H1 (cell line): ENCODE data around the gene SCNN1A. TPM values are rescaled to one million over a fixed set of nuclear protein-coding genes. Genes with fewer than 3 reads are reported as not detected.

ENCODE experiments used
- CTCF ChIA-PET: fragments of 300-600 bp; sonication (Branson Sonifier 250); formaldehyde crosslinking; loops from one replicate; lab custom pipeline; 2021; ENCODE audit not compliant: partially characterized antibody; lab: Charles Lee
- POLR2A ChIA-PET: fragments of 300-600 bp; sonication (Branson Sonifier 250); formaldehyde crosslinking; loops from one replicate; lab custom pipeline; 2021; ENCODE audit warnings: inconsistent platforms; ENCODE audit not compliant: partially characterized antibody; lab: Charles Lee
- DNase-seq, 2 experiments: peaks; one replicate each; pipeline versions ENCODE4 v3.0.0 to v3.0.0-alpha.2; 2010 to 2022; ENCODE audit warnings: low spot score in 2 of 2, low read depth in 1 of 2, mixed read lengths in 1 of 2
- FAIRE-seq: peaks from 2 replicates; lab custom pipeline; 2011; peaks lifted over from hg19 to GRCh38; lab: Jason Lieb, UNC
- H2AFZ ChIP-seq: 2 replicates; pipeline ENCODE4 v1.8.1; 2012; ENCODE audit warnings: low read length, inconsistent platforms
- H2AK5ac ChIP-seq: 2 replicates; pipeline ENCODE4 v1.6.1; 2013; ENCODE audit warnings: low read depth, low read length
- H2BK120ac ChIP-seq: replicated peaks from 2 replicates; pipeline ENCODE3; 2013; ENCODE audit warnings: low read depth, low read length, inconsistent platforms
- H2BK12ac ChIP-seq: 2 replicates; pipeline ENCODE4 v1.6.1; 2013; ENCODE audit warnings: low read depth, low read length
- H2BK15ac ChIP-seq: 2 replicates; pipeline ENCODE4 v1.6.1; 2013; ENCODE audit warnings: low read length
- H2BK20ac ChIP-seq: 2 replicates; pipeline ENCODE4 v1.6.1; 2013; ENCODE audit warnings: low read length
- H2BK5ac ChIP-seq: 2 replicates; pipeline ENCODE4 v1.6.1; 2013; ENCODE audit warnings: low read depth, low read length
- H3K14ac ChIP-seq: 2 replicates; pipeline ENCODE4 v1.6.1; 2013; ENCODE audit warnings: inconsistent platforms; ENCODE audit not compliant: insufficient read length
- H3K18ac ChIP-seq: 2 replicates; pipeline ENCODE4 v1.6.1; 2013; ENCODE audit warnings: low read length; ENCODE audit errors: extremely low read depth
- H3K23ac ChIP-seq: 2 replicates; pipeline ENCODE4 v1.6.1; 2013; ENCODE audit warnings: inconsistent platforms; ENCODE audit not compliant: insufficient read length
- H3K23me2 ChIP-seq: 2 replicates; pipeline ENCODE4 v1.6.1; 2013; ENCODE audit warnings: low read depth, low read length
- H3K27ac ChIP-seq: 2 replicates; pipeline ENCODE4 v1.6.1; 2011; ENCODE audit warnings: low read depth, low read length, inconsistent platforms
- H3K27me3 ChIP-seq, 4 experiments: replicated peaks in 1 of 4; 1 replicate in 1 of 4; 2 replicates in 3 of 4; pipeline versions ENCODE4 v1.6.1 to v1.8.1; 2011 to 2013; ENCODE audit warnings: low read length in 3 of 4, mild to moderate bottlenecking in 3 of 4, inconsistent platforms in 2 of 4, mixed read lengths in 2 of 4, moderate library complexity in 1 of 4; ENCODE audit not compliant: control insufficient read depth in 3 of 4, insufficient read depth in 3 of 4; ENCODE audit errors: extremely low read depth in 1 of 4
- H3K36me3 ChIP-seq, 4 experiments: 2 replicates each; pipeline versions ENCODE4 v1.6.1 to v1.8.1; 2011 to 2013; ENCODE audit warnings: mild to moderate bottlenecking in 4 of 4, low read length in 3 of 4, moderate library complexity in 2 of 4, control low read depth in 1 of 4, inconsistent platforms in 1 of 4; ENCODE audit not compliant: insufficient read depth in 4 of 4, control insufficient read depth in 2 of 4
- H3K4ac ChIP-seq: replicated peaks from 2 replicates; pipeline ENCODE3; 2013; ENCODE audit warnings: low read length, low read depth, mixed read lengths, inconsistent platforms; ENCODE audit not compliant: insufficient read length
- H3K4me1 ChIP-seq, 4 experiments: replicated peaks in 1 of 4; 1 replicate in 1 of 4; 2 replicates in 3 of 4; pipeline versions ENCODE4 v1.6.1 to v1.8.1; 2011 to 2013; ENCODE audit warnings: low read length in 3 of 4, inconsistent platforms in 2 of 4, mixed read lengths in 1 of 4; ENCODE audit not compliant: insufficient read depth in 4 of 4, control insufficient read depth in 3 of 4
- H3K4me2 ChIP-seq, 2 experiments: 2 replicates each; pipeline versions ENCODE4 v1.6.1 to v1.8.1; 2011 to 2013; ENCODE audit warnings: low read depth in 2 of 2, low read length in 2 of 2, control low read depth in 1 of 2, inconsistent platforms in 1 of 2, mild to moderate bottlenecking in 1 of 2; ENCODE audit not compliant: insufficient read depth in 1 of 2
- H3K4me3 ChIP-seq, 4 experiments: fragments of 200-600, 300-600 bp in 1 of 4; sonication (generic), shearing (Covaris generic), sonication (Bioruptor Twin) in 1 of 4; 2 replicates each; pipeline versions ENCODE4 v1.5.1 to v1.8.1; 2011 to 2016; ENCODE audit warnings: low read length in 4 of 4, low read depth in 3 of 4, control low read depth in 2 of 4, inconsistent platforms in 2 of 4, mild to moderate bottlenecking in 2 of 4, mixed read lengths in 1 of 4, moderate library complexity in 1 of 4; ENCODE audit not compliant: insufficient read depth in 2 of 4; ENCODE audit errors: extremely low read depth in 1 of 4
- H3K56ac ChIP-seq: replicated peaks from 2 replicates; pipeline ENCODE3; 2013; ENCODE audit warnings: low read depth, mild to moderate bottlenecking, mixed read lengths, low read length, inconsistent platforms; ENCODE audit not compliant: insufficient read length
- H3K79me1 ChIP-seq: 2 replicates; pipeline ENCODE4 v1.6.1; 2013; ENCODE audit warnings: low read depth, low read length, control low read depth
- H3K79me2 ChIP-seq, 2 experiments: 2 replicates each; pipeline versions ENCODE4 v1.6.1 to v1.8.1; 2012 to 2013; ENCODE audit warnings: low read length in 2 of 2, mild to moderate bottlenecking in 2 of 2, inconsistent platforms in 1 of 2; ENCODE audit not compliant: insufficient read depth in 2 of 2, control insufficient read depth in 1 of 2
- H3K9ac ChIP-seq, 4 experiments: replicated peaks in 1 of 4; 1 replicate in 1 of 4; 2 replicates in 3 of 4; pipeline versions ENCODE4 v1.6.1 to v1.8.1; 2011 to 2013; ENCODE audit warnings: low read depth in 3 of 4, low read length in 3 of 4, control low read depth in 2 of 4, mild to moderate bottlenecking in 2 of 4, moderate library complexity in 2 of 4, inconsistent platforms in 1 of 4; ENCODE audit errors: extremely low read depth in 1 of 4
- H3K9me3 ChIP-seq, 2 experiments: 2 replicates each; pipeline versions ENCODE4 v1.6.1 to v1.8.1; 2012 to 2013; ENCODE audit warnings: mild to moderate bottlenecking in 2 of 2, moderate library complexity in 2 of 2, control low read depth in 1 of 2, inconsistent platforms in 1 of 2, low read depth in 1 of 2, low read length in 1 of 2, mixed read lengths in 1 of 2; ENCODE audit not compliant: insufficient read depth in 2 of 2
- H4K20me1 ChIP-seq, 2 experiments: replicated peaks in 1 of 2; 2 replicates each; pipeline versions ENCODE3 to v1.8.1; 2011 to 2013; ENCODE audit warnings: inconsistent platforms in 2 of 2, low read length in 2 of 2, mild to moderate bottlenecking in 1 of 2; ENCODE audit not compliant: insufficient read depth in 2 of 2, control insufficient read depth in 1 of 2
- H4K5ac ChIP-seq: 2 replicates; pipeline ENCODE4 v1.6.1; 2013; ENCODE audit warnings: low read length, low read depth, mixed read lengths, inconsistent platforms; ENCODE audit not compliant: insufficient read length
- H4K8ac ChIP-seq: 2 replicates; pipeline ENCODE4 v1.8.0; 2013; ENCODE audit warnings: mild to moderate bottlenecking, moderate library complexity, low read length, inconsistent platforms; ENCODE audit not compliant: insufficient read depth; ENCODE audit errors: extremely low read depth
- H4K91ac ChIP-seq: replicated peaks from 2 replicates; pipeline ENCODE3; 2013; ENCODE audit warnings: low read length, mixed read lengths, inconsistent platforms; ENCODE audit not compliant: insufficient read length
- BRCA1 ChIP-seq: IDR thresholded peaks from 2 replicates; pipeline ENCODE4 v1.6.1; 2012; ENCODE audit warnings: low read depth, low read length, improper control_type of control experiment
- RAD21 ChIP-seq, 2 experiments: IDR thresholded peaks in 1 of 2; conservative IDR thresholded peaks in 1 of 2; 2 replicates each; pipeline ENCODE4 v1.6.1; 2011; ENCODE audit warnings: low read depth in 2 of 2, low read length in 2 of 2, improper control_type of control experiment in 1 of 2, inconsistent platforms in 1 of 2, mild to moderate bottlenecking in 1 of 2, moderate library complexity in 1 of 2
- TCF12 ChIP-seq: IDR thresholded peaks from 2 replicates; pipeline ENCODE4 v1.6.1; 2011; ENCODE audit warnings: low read depth, mild to moderate bottlenecking, low read length
- WGBS, 2 experiments: shearing (Covaris generic) in 1 of 2; methylation state at CpG; one replicate each; pipeline versions ENCODE4 v1.1.6 to v1.1.7; 2013 to 2015; ENCODE audit warnings: low lambda C conversion rate in 2 of 2, mixed read lengths in 2 of 2, inconsistent platforms in 1 of 2, low coverage in 1 of 2, missing lambda C conversion rate in 1 of 2; ENCODE audit not compliant: insufficient replicate concordance in 2 of 2, insufficient coverage in 1 of 2, insufficient read length in 1 of 2; ENCODE audit errors: extremely low coverage in 1 of 2, missing lambda C conversion rate in 1 of 2; 5-methylcytosine and 5-hydroxymethylcytosine counted together
- polyA plus RNA-seq, 7 experiments: library from polyadenylated mRNA; depleted of rRNA in 3 of 7; stranded (reverse) in 5 of 7; unstranded in 2 of 7; fragments of >200 nt in 5 of 7; fragments of 200-250 nt in 2 of 7; gene quantifications; 1 replicate in 5 of 7; 2 replicates in 1 of 7; 4 replicates in 1 of 7; pipeline versions ENCODE4 v1.2.1 to v1.2.3, GENCODE V29; 2011 to 2013; ENCODE audit warnings: missing spikeins in 2 of 7, mixed read lengths in 2 of 7
- total RNA-seq: library from RNA; stranded (reverse); fragmentation: NEBNext Ultra II Directional; extraction: Animal tissue kit (Norgen Biotek cat#: 25700); gene quantifications from 2 replicates; pipeline ENCODE4 v1.2.1, GENCODE V29; 2021

Gene SCNN1A
- total and polyA plus RNA-seq, 2 of the 8 experiments (the other 6 are each of a cell fraction or from before 2014, with no cell fraction given): 85.5 to 156 TPM

DNA sequence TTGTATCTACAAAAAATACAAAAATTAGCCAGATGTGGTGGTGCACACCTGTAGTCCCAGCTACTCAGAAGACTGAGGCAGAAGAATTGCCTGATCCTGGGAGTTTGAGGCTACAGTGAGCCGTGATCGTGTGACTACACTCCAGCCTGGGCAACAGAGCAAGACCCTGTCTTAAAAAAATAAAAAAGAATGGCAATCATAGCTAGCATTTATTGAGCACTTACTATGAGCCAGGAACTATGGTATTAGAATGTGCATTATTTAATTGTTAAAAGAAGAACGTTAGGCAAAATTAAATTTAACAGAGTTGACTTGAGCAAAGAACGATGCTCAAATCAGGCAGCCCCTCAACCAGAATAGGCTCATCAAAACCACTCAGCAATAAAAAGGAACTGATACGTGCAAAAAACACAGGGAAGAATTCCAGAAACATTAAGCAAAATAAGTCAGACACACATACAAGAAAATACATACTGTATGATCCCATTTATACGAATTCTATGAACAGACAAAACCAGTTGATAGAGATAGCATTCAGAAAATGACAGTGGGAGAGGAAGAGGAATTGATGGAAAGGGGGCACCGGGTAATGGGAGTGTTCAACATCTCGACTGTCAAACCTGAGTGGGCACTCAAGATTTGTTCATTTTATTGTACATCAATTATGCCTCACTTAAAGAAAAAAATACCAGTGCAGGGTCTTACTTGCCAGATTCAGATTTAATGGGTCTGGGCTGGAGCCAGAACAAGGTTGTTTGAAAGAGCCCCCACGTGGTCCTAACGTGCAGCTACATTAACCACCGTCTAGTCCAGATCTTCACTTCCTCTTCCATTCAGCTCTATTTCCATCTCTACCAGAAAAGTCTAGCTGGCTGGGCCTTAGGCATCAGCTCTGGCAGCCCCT lies 8.0 kb downstream of the SCNN1A start:
- no peak overlapping the region for H2BK12ac ChIP-seq
- no peak overlapping the region; the same call in 1 of the 2 replicates for H2AK5ac ChIP-seq
- no peak overlapping the region for H2AFZ ChIP-seq
- H4K5ac ChIP-seq: no peak overlapping the region
- peaks cover 2% of the 10 kb centered on the region; the same call in 1 of the 2 replicates for H3K23me2 ChIP-seq
- H4K20me1 ChIP-seq: peaks cover 0 to 6% of the 10 kb centered on the region in 2 experiments
- H3K56ac ChIP-seq: no peak overlapping the region
- peaks cover 13% of the 10 kb centered on the region; the same call in 1 of the 2 replicates for H3K79me1 ChIP-seq
- no peak overlapping the region for H3K23ac ChIP-seq
- DNase-seq: no peak
- H3K36me3 ChIP-seq: peaks cover 0 to 7% (median 2%) of the 10 kb centered on the region in 4 experiments; a peak in 4 of 8 replicates
- peaks cover 13 to 76% of the 10 kb centered on the region in 2 experiments for H3K79me2 ChIP-seq
- H4K91ac ChIP-seq: no peak overlapping the region
- H3K14ac ChIP-seq: no peak overlapping the region
- H4K8ac ChIP-seq: no peak overlapping the region
- H2BK20ac ChIP-seq: no peak overlapping the region
- no peak overlapping the region; a peak in 1 of 7 replicates for H3K9ac ChIP-seq
- H3K4me3 ChIP-seq: no peak overlapping the region
- no peak overlapping the region for H3K4ac ChIP-seq
- H3K9me3 ChIP-seq: no peaks in the 10 kb centered on the region
- peaks cover 10 to 23% (median 14%) of the 10 kb centered on the region in 4 experiments for H3K4me1 ChIP-seq
- no peak for FAIRE-seq
- H2BK120ac ChIP-seq: no peak overlapping the region
- H2BK15ac ChIP-seq: no peak overlapping the region
- CTCF ChIA-PET: interaction anchor here (0.8 to 4.3 kb wide), 11 partner anchors 10 to 80 kb away, joined by 3 to 14 read pairs (median 4); no protein-coding TSS in a partner anchor
- no peak overlapping the region for H2BK5ac ChIP-seq
- H3K27me3 ChIP-seq: no peaks in the 10 kb centered on the region
- no peak overlapping the region for H3K18ac ChIP-seq
- H3K27ac ChIP-seq: no peak overlapping the region
- POLR2A ChIA-PET: interaction anchor here (0.6 to 17.2 kb wide), 9 partner anchors 9 to 241 kb away, joined by 3 to 259 read pairs (median 4); partner anchors contain the start of genes LTBR and TNFRSF1A
- H3K4me2 ChIP-seq: no peak overlapping the region
- WGBS, 2 experiments: 73% methylated on average over 11 of the region's 11 CpGs; no CpG with 5 or more reads in 1 of the 2 experiments
- TF ChIP-seq TCF12 (no peak), BRCA1 (no peak), RAD21 (IDR thresholded peaks at IDR 0.05 in 1 of 2, conservative IDR thresholded peaks at IDR 0.05 in 1 of 2; ENCODE audit: low read depth in 2 of 2, low read length in 2 of 2) (peak in 1 of 2 experiments; percentile 9; a peak in 1 of 4 replicates)
